Measurements from ENCODE around the gene FAM177A1. TPM values are rescaled to one million over a fixed set of nuclear protein-coding genes. Genes with fewer than 3 reads are reported as not detected.

Gene FAM177A1
- total and polyA plus RNA-seq, 2 of the 13 experiments (the other 11 are each of a cell fraction or from before 2014, with no cell fraction given), result 72.9 to 119 TPM

DNA sequence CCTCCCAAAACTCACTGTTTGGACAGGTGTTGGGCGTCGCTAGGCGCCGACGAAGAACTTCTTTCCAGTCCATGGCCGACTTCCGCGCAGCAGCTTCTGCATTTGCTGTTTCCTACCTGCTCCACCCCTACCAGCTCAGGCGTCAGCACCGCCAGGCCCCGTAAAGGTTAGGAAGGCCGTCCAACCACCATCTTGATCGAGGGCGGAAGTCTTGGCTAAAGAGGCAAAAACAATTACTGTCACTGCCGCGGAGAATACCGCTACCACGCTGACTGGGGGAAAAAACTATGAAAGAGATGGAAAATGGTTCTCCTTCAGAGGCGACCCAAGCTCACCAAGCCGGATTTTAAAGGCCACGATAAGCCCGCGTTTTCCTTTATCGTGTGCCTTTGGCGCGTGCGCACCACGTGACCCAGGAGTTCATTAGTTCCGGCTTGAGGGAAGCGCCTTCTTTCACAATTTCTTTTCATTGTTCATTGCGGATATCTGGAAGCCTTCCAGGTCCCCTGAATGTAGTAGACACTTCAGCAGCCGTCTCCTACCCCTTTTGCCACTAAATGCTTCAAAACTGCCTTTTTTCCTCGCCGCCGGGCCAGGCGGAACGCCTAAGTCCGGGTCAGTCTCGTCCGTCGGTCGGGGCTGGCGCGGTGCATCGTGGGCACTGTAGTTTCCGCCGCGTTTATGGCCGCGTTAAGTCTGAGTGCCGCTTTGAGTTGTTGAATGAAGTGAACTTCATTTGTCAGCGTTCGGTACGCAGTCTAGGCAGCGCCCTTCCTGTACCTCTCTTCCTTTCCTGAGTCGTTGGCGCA, 76.0 kb downstream of the FAM177A1 start, which contains the start of the genes PPP2R3C and PRORP (continued):
- TF ChIP-seq, protein P1, sequence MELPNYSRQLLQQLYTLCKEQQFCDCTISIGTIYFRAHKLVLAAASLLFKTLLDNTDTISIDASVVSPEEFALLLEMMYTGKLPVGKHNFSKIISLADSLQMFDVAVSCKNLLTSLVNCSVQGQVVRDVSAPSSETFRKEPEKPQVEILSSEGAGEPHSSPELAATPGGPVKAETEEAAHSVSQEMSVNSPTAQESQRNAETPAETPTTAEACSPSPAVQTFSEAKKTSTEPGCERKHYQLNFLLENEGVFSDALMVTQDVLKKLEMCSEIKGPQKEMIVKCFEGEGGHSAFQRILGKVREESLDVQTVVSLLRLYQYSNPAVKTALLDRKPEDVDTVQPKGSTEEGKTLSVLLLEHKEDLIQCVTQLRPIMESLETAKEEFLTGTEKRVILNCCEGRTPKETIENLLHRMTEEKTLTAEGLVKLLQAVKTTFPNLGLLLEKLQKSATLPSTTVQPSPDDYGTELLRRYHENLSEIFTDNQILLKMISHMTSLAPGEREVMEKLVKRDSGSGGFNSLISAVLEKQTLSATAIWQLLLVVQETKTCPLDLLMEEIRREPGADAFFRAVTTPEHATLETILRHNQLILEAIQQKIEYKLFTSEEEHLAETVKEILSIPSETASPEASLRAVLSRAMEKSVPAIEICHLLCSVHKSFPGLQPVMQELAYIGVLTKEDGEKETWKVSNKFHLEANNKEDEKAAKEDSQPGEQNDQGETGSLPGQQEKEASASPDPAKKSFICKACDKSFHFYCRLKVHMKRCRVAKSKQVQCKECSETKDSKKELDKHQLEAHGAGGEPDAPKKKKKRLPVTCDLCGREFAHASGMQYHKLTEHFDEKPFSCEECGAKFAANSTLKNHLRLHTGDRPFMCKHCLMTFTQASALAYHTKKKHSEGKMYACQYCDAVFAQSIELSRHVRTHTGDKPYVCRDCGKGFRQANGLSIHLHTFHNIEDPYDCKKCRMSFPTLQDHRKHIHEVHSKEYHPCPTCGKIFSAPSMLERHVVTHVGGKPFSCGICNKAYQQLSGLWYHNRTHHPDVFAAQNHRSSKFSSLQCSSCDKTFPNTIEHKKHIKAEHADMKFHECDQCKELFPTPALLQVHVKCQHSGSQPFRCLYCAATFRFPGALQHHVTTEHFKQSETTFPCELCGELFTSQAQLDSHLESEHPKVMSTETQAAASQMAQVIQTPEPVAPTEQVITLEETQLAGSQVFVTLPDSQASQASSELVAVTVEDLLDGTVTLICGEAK (IDR thresholded peaks at IDR 0.05), result peak; percentile 52
- TF ChIP-seq, protein P1 (CRISPR knock-in tag; IDR thresholded peaks at IDR 0.05), result peak; percentile 96
- no peak for TF ChIP-seq ZNF354B (CRISPR knock-in tag; IDR thresholded peaks at IDR 0.05)
- TF ChIP-seq ZBTB26 (CRISPR knock-in tag; IDR thresholded peaks at IDR 0.05; ENCODE audit: borderline replicate concordance), result peak; percentile 88
- TF ChIP-seq HNRNPUL1 (IDR thresholded peaks at IDR 0.05; ENCODE audit: low read depth, low read length), result no peak
- peak; percentile 98 for TF ChIP-seq SALL2 (CRISPR knock-in tag; IDR thresholded peaks at IDR 0.05)
- TF ChIP-seq, protein P2, sequence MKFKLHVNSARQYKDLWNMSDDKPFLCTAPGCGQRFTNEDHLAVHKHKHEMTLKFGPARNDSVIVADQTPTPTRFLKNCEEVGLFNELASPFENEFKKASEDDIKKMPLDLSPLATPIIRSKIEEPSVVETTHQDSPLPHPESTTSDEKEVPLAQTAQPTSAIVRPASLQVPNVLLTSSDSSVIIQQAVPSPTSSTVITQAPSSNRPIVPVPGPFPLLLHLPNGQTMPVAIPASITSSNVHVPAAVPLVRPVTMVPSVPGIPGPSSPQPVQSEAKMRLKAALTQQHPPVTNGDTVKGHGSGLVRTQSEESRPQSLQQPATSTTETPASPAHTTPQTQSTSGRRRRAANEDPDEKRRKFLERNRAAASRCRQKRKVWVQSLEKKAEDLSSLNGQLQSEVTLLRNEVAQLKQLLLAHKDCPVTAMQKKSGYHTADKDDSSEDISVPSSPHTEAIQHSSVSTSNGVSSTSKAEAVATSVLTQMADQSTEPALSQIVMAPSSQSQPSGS (CRISPR knock-in tag; IDR thresholded peaks at IDR 0.05), result peak; percentile 72
- TF ChIP-seq ZSCAN9 (CRISPR knock-in tag; IDR thresholded peaks at IDR 0.05; ENCODE audit: borderline replicate concordance), result peak; percentile 72
- TF ChIP-seq ZNF143 (CRISPR knock-in tag; IDR thresholded peaks at IDR 0.05), result peak; percentile 96
- TF ChIP-seq NFE2L2 (IDR thresholded peaks at IDR 0.05; ENCODE audit: low read length), result peak; percentile 12; the same call in 1 of the 2 replicates
- TF ChIP-seq, protein P3, sequence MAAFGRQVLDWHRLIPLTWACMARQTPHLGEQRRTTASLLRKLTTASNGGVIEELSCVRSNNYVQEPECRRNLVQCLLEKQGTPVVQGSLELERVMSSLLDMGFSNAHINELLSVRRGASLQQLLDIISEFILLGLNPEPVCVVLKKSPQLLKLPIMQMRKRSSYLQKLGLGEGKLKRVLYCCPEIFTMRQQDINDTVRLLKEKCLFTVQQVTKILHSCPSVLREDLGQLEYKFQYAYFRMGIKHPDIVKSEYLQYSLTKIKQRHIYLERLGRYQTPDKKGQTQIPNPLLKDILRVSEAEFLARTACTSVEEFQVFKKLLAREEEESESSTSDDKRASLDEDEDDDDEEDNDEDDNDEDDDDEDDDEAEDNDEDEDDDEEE (CRISPR knock-in tag; IDR thresholded peaks at IDR 0.05), result peak; percentile 88
- peak; percentile 91 for TF ChIP-seq MED8 (CRISPR knock-in tag; IDR thresholded peaks at IDR 0.05; ENCODE audit: insufficient replicate concordance)
- TF ChIP-seq ZNF333 (CRISPR knock-in tag; IDR thresholded peaks at IDR 0.05; ENCODE audit: borderline replicate concordance), result peak; percentile 98
